K562 (cell line): ENCODE data around the gene RIPOR1. TPM values are rescaled to one million over a fixed set of nuclear protein-coding genes. Genes with fewer than 3 reads are reported as not detected.

Source experiments
- HNRNPK ChIP-seq: fragments of 200-400 bp; formaldehyde crosslinking; IDR thresholded peaks from one replicate; pipeline ENCODE4 v1.6.1; 2018; ENCODE audit warnings: mild to moderate bottlenecking, low read depth, low read length; ENCODE audit not compliant: poor library complexity, severe bottlenecking
- KAT8 ChIP-seq: fragments of 450-650 bp; IDR thresholded peaks from 2 replicates; pipeline ENCODE4 v1.6.1; 2016; ENCODE audit warnings: low read depth, mild to moderate bottlenecking
- MCM7 ChIP-seq, 2 experiments: fragments of 450-650 bp; IDR thresholded peaks; 2 replicates each; pipeline ENCODE4 v1.6.1; 2016 to 2018
- MGA ChIP-seq: fragments of 450-650 bp; IDR thresholded peaks from 2 replicates; pipeline ENCODE4 v1.6.1; 2016; ENCODE audit warnings: mild to moderate bottlenecking, moderate library complexity
- RBBP5 ChIP-seq: fragments of 200-600 bp; sonication (generic); IDR thresholded peaks from 2 replicates; pipeline ENCODE4 v1.6.1; 2012; ENCODE audit warnings: borderline replicate concordance, mild to moderate bottlenecking, low read length, control low read depth, inconsistent platforms; ENCODE audit not compliant: insufficient read depth, poor library complexity, severe bottlenecking
- SIN3B ChIP-seq: fragments of 450-650 bp; IDR thresholded peaks from 2 replicates; pipeline ENCODE4 v1.6.1; 2017; ENCODE audit warnings: low read depth, mild to moderate bottlenecking, moderate library complexity
- SOX6 ChIP-seq: fragments of 450-650 bp; IDR thresholded peaks from 2 replicates; pipeline ENCODE4 v1.6.1; 2014; ENCODE audit warnings: mild to moderate bottlenecking
- STAT5B ChIP-seq: fragments of 250-450 bp; sonication (Bioruptor Pico); IDR thresholded peaks from 2 replicates; pipeline ENCODE4 v1.8.0; 2021; ENCODE audit warnings: mild to moderate bottlenecking, inconsistent platforms
- TSHZ1 ChIP-seq: fragments of 250-450 bp; sonication (Bioruptor Pico); IDR thresholded peaks from 2 replicates; pipeline ENCODE4 v1.4.0; 2020; ENCODE audit warnings: mild to moderate bottlenecking, moderate library complexity
- XRCC5 ChIP-seq: fragments of 200-400 bp; formaldehyde crosslinking; IDR thresholded peaks from 2 replicates; pipeline ENCODE4 v1.6.1; 2017; ENCODE audit warnings: low read depth, mild to moderate bottlenecking, low read length
- ZKSCAN3 ChIP-seq: fragments of 250-450 bp; sonication (Bioruptor Pico); IDR thresholded peaks from 2 replicates; pipeline ENCODE4 v1.4.0; 2020
- ZNF124 ChIP-seq: sonication (generic); formaldehyde crosslinking; IDR thresholded peaks from 2 replicates; pipeline ENCODE4 v1.8.1; 2022; ENCODE audit warnings: missing genetic modification reagents
- ZNF23 ChIP-seq: fragments of 250-450 bp; sonication (Bioruptor Pico); IDR thresholded peaks from 2 replicates; pipeline ENCODE4 v1.4.0; 2020; ENCODE audit warnings: mild to moderate bottlenecking
- polyA plus RNA-seq, 8 experiments: library from polyadenylated mRNA; depleted of rRNA in 4 of 8; stranded (reverse) in 5 of 8; unstranded in 3 of 8; fragments of >200 nt; fragmentation: Nextera tagmentation in 2 of 8; fragmentation: Illumina TruSeq in 1 of 8; extraction: Ambion mirVana in 2 of 8; extraction: Trizol in 1 of 8; gene quantifications; 2 replicates each; pipeline versions ENCODE4 v1.2.1 to v1.2.3, GENCODE V29; 2011 to 2014; ENCODE audit warnings: inconsistent platforms in 1 of 8, missing spikeins in 1 of 8
- total RNA-seq, 7 experiments: library from RNA; depleted of rRNA in 6 of 7; stranded (reverse); fragments of >200 nt in 6 of 7; fragmentation: Illumina TruSeq in 2 of 7; extraction: Trizol in 2 of 7; gene quantifications; 2 replicates each; pipeline versions ENCODE4 v1.2.1 to v1.2.3, GENCODE V29; 2011 to 2021; ENCODE audit warnings: low replicate concordance in 1 of 7

Gene RIPOR1
- total and polyA plus RNA-seq, 9 of the 15 experiments (the other 6 are each of a cell fraction or from before 2014, with no cell fraction given), result 0.36 to 31.1 (median 3.0) TPM

- TF ChIP-seq MGA, result no peak
- TF ChIP-seq STAT5B (CRISPR knock-in tag), result no peak
- no peak for TF ChIP-seq KAT8
- TF ChIP-seq ZNF124 (CRISPR knock-in tag), result peak; percentile 88; the same call in 1 of the 2 replicates
- TF ChIP-seq SOX6, result no peak
- peak; percentile 10; the same call in 1 of the 2 replicates for TF ChIP-seq SIN3B
- TF ChIP-seq XRCC5, result 0 out of 2 replicates have a peak, but pooled peaks have one; percentile 73
- TF ChIP-seq TSHZ1 (CRISPR knock-in tag), result no peak
- no peak for TF ChIP-seq ZKSCAN3 (CRISPR knock-in tag)
- no peak for TF ChIP-seq HNRNPK
- TF ChIP-seq MCM7 (IDR thresholded peaks at IDR 0.05), result no peak
- peak; percentile 91 for TF ChIP-seq RBBP5
- no peak for TF ChIP-seq ZNF23 (CRISPR knock-in tag)
Measured at GRCh38 chr16:67562918-67563707, 34.5 kb downstream of the RIPOR1 start (continued).
